Colonic mucosa (tissue), 4 donors: ENCODE data around the gene STRN3. TPM values are rescaled to one million over a fixed set of nuclear protein-coding genes. Genes with fewer than 3 reads are reported as not detected.

ENCODE experiments used
- DNase-seq: peaks from one replicate; pipeline ENCODE4 v3.0.0-alpha.2; 2020
- H3K27ac ChIP-seq: fragments of 200-600 bp; one replicate; pipeline ENCODE4 v1.8.0; 2021
- H3K27me3 ChIP-seq: fragments of 200-600 bp; one replicate; pipeline ENCODE4 v1.8.0; 2021
- H3K36me3 ChIP-seq: fragments of 200-600 bp; one replicate; pipeline ENCODE4 v1.8.0; 2021
- H3K4me1 ChIP-seq: fragments of 200-600 bp; one replicate; pipeline ENCODE4 v1.8.0; 2021; ENCODE audit warnings: mild to moderate bottlenecking
- H3K4me3 ChIP-seq: fragments of 200-600 bp; one replicate; pipeline ENCODE4 v1.8.0; 2021
- H3K9ac ChIP-seq, 2 donors: one replicate each; pipeline ENCODE4 v1.7.0; 2013; ENCODE audit warnings: control low read depth in 2 of 2, low read depth in 2 of 2, low read length in 2 of 2
- H3K9me3 ChIP-seq: fragments of 200-600 bp; one replicate; pipeline ENCODE4 v1.8.0; 2021
- intact Hi-C: fragments of 100-400 bp; cut with DNase I; formaldehyde crosslinking; loops from one replicate; pipeline ENCODE4 v1.14.1; 2022
- total RNA-seq, 2 donors: library from RNA; stranded (reverse); fragmentation: NEBNext Ultra II Directional in 1 of 2; extraction: Animal tissue kit (Norgen Biotek cat#: 25700) in 1 of 2; gene quantifications; one replicate each; pipeline ENCODE4 v1.2.1, GENCODE V29; 2021
- TF ChIP-seq, protein P1 (sequence below): fragments of 200-600 bp; IDR thresholded peaks from one replicate; pipeline ENCODE4 v1.8.0; 2022; ENCODE audit warnings: antibody characterized with exemption, mild to moderate bottlenecking
- donor health status: healthy.
- donor health status: DM: no; HTN: no; CAD: no.
- donor health status: DM: no; HTN: no; CAD: no.

Gene STRN3
- total RNA-seq, 2 donors from 2014 or later, result 23.6 to 41.1 TPM

DNA sequence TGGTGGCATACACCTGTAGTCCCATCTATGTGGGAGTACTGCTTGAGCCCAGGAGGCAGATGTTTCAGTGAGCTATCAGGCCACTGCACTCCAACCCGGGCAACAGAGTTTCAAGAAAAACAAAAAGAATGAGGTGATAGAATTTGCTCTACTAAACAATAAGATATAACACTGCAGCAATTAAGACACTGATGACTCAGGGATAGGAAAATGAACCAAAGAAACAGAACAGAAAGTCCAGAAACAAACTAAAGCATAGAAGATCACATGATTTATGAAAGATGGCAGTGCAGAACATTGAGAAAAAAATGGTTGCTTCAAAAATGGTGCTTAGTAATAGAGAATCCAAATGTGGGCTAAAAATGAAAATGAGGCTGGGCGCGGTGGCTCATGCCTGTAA, 66.0 kb downstream of the STRN3 start:
- no peaks in the 10 kb centered on the region for H3K36me3 ChIP-seq
- H3K9ac ChIP-seq, result no peak overlapping the region
- TF ChIP-seq, protein P1, sequence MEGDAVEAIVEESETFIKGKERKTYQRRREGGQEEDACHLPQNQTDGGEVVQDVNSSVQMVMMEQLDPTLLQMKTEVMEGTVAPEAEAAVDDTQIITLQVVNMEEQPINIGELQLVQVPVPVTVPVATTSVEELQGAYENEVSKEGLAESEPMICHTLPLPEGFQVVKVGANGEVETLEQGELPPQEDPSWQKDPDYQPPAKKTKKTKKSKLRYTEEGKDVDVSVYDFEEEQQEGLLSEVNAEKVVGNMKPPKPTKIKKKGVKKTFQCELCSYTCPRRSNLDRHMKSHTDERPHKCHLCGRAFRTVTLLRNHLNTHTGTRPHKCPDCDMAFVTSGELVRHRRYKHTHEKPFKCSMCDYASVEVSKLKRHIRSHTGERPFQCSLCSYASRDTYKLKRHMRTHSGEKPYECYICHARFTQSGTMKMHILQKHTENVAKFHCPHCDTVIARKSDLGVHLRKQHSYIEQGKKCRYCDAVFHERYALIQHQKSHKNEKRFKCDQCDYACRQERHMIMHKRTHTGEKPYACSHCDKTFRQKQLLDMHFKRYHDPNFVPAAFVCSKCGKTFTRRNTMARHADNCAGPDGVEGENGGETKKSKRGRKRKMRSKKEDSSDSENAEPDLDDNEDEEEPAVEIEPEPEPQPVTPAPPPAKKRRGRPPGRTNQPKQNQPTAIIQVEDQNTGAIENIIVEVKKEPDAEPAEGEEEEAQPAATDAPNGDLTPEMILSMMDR, result no peak
- no peak for DNase-seq
- no peak overlapping the region for H3K27ac ChIP-seq
- H3K4me1 ChIP-seq, result no peaks in the 10 kb centered on the region
- H3K4me3 ChIP-seq, result no peak overlapping the region
- no peaks in the 10 kb centered on the region for H3K27me3 ChIP-seq
- H3K9me3 ChIP-seq, result no peaks in the 10 kb centered on the region
- intact Hi-C loops, result no loop called here

DNA sequence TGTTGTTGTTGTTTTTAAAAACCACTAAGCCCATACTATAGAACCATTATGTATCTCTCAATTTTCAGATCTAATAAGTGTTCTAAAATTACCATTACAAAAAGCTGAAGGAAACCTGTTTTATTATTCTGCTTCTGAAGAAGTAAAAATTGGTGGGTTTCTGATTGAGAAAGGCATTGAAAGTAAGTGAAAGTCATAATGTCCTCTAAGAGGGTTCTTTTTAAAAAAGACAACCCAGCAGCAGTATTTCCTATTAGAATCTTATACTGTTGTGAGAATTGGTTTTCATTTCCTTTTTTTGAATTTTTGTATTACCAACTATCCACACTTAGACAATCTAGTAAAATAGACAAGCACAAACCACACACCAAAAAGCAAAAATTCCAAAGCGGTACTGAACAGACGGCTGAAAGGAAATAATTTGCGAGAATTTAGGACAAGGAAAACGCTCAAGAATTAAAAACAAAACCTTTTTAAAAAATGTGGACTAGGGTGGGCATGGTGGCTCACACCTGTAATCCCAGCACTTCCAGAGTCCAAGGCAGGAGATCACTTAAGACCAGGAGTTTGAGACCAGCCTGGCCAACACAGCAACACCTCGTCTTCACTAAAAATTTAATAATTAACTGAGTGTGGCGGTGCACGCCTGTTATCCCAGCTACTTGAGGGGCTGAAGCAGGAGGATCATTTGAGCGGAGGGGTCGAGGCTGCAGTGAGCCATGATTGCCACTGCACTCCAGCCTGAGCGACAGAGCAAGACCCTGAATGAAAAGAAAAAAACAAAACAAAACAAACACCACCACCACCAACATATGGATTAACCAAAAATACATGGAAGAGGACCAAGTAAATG, 67.4 kb downstream of the STRN3 start:
- DNase-seq, result no peak
- H3K27ac ChIP-seq, result no peak overlapping the region
- intact Hi-C loops, result no loop called here
- H3K9ac ChIP-seq, result no peak overlapping the region
- H3K27me3 ChIP-seq, result no peaks in the 10 kb centered on the region
- no peaks in the 10 kb centered on the region for H3K36me3 ChIP-seq
- no peaks in the 10 kb centered on the region for H3K4me1 ChIP-seq
- TF ChIP-seq, protein P1, result no peak
- H3K9me3 ChIP-seq, result no peaks in the 10 kb centered on the region
- H3K4me3 ChIP-seq, result no peak overlapping the region

DNA sequence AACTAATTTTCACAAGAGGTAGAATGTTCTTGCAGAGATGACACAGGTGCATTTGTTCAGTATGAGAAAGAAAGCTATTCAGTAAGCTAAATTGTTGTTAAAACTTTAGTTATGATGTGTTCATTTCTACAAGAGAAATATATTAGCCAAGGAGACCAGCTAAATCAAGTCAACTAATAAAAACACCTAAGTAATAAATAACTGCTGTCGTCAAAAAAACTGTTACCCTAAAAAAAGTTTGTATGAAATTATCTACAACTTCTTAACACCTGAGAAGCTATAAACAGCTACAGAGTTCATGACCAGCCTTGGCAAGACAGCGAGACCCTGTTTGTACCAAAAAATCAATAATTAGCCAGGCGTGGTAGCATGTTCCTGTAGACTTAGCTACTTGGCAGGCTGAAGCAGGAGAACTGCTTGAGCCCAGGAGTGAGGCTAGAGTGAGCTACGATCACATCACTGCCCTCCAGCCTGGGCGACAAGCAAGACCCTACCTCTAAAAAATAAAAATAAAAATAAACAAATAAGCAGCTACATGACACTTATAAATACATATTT, 68.3 kb downstream of the STRN3 start:
- no peak for DNase-seq
- Histone ChIP-seq H3K4me3 (no peak overlapping the region), H3K27ac (no peak overlapping the region), H3K27me3 (no peaks in the 10 kb centered on the region), H3K9me3 (no peaks in the 10 kb centered on the region), H3K36me3 (no peaks in the 10 kb centered on the region), H3K4me1 (no peaks in the 10 kb centered on the region), H3K9ac (no peak overlapping the region)
- TF ChIP-seq, protein P1, result no peak
- intact Hi-C loops, result no loop called here

DNA sequence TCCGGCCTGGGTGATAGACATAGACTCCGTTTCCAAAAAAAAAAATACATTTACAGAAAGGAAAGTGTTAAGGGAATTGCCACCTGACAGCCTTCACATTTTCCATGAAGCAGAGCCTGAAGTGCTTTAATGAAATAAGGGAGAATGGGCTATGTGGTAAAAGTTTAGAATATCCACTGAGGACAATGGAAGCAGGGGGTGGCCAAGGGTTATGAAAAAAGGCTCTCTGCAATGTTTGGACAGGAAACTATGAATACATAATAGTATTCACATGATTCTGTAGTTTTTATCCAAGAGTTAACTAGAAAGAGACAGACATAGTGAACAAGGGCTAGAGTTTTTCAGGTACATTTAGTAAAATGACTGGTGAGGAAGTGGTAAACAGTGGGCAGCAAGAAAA, 76.5 kb downstream of the STRN3 start:
- no peaks in the 10 kb centered on the region for H3K27me3 ChIP-seq
- H3K27ac ChIP-seq, result no peak overlapping the region
- H3K36me3 ChIP-seq, result peaks cover 18% of the 10 kb centered on the region
- H3K9ac ChIP-seq, result no peak overlapping the region
- DNase-seq, result no peak
- no peak overlapping the region for H3K4me3 ChIP-seq
- no peaks in the 10 kb centered on the region for H3K9me3 ChIP-seq
- intact Hi-C loops, result no loop called here
- TF ChIP-seq, protein P1, result no peak
- no peaks in the 10 kb centered on the region for H3K4me1 ChIP-seq

DNA sequence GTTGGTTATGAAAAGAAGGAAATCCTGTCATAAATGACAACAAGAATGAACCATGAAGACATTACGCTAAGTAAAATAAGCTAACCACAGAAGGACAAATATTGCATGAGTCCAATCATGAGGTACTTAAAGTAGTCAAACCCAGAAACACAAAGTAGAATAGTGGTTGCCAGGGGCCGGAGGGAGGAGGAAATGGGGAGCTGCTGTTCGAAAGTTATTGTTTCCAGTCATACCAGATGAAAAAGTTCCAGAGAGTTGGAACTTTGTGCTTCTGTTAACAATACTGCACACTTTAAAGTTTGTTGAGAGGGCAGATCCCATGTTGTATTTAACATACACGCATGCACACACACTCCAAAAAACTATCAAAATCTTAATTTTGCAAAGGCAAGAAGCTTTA, 82.5 kb downstream of the STRN3 start:
- Histone ChIP-seq H3K9ac (no peak overlapping the region), H3K36me3 (peaks cover 18% of the 10 kb centered on the region), H3K9me3 (no peaks in the 10 kb centered on the region), H3K4me3 (no peak overlapping the region), H3K27ac (no peak overlapping the region), H3K27me3 (no peaks in the 10 kb centered on the region), H3K4me1 (no peaks in the 10 kb centered on the region)
- intact Hi-C loops, result no loop called here
- DNase-seq, result no peak
- TF ChIP-seq, protein P1, result no peak
